GM19467 (cell line): ENCODE data around the gene C1RL.
"Not testable (repeated sequence)": the region's sequence is repeated elsewhere in the genome, so short reads cannot be mapped to it uniquely, and the experiment has no call there.

Experiments
- ATAC-seq: cut with Tn5 transposase; IDR thresholded peaks from one replicate; pipeline ENCODE4 v1.9.1; 2021; ENCODE audit warnings: mild to moderate bottlenecking, moderate library complexity; ENCODE audit not compliant: unreplicated experiment

The C1RL gene

GRCh38 chr12:7067096-7067495 lies 41.9 kb downstream of the C1RL start:
- ATAC-seq, result no peak

DNA sequence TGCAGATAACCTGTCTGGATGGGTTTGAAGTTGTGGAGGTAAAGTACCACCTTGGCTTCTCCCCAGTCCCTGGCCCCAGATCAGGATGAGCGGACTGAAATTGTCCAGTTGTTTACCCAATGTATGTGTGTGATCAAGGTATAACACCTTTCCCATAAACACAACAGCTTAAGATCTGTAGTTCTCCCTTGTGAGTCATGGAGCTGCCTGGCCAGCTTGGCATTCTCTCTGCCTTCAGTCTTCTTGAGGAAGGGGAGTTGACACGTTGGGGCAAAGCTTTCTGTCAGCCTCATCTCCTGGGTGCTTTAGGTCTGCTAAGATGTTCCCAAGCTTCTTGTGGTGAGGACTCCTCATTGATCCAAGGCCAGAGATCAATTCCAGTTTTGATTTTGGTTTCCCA lies 42.4 kb downstream of the C1RL start:
- no peak for ATAC-seq

- ATAC-seq, result no peak
These were observed 43.9 kb downstream of the C1RL start for GRCh38 chr12:7065073-7065623.

DNA sequence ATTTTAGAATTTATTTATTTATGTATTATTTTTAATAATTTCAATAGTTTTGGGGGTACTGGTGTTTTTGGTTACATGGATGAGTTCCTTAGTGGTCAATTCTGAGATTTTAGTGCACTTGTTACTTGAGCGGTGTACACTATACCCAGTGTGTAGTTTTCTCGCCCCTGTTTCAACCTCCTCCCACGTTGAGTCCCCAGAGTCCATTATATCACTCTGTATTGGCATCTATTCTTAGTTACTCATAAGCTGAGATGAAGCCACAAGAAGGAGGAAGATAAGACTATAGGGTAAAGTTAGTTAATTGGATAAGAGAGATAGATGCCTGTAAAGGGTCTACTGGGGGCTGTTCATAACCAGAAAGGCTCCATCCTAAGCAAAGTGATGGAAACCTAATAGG lies 44.5 kb downstream of the C1RL start:
- no peak for ATAC-seq

GRCh38 chr12:7061596-7061995 lies 47.4 kb downstream of the C1RL start:
- ATAC-seq, result no peak

DNA sequence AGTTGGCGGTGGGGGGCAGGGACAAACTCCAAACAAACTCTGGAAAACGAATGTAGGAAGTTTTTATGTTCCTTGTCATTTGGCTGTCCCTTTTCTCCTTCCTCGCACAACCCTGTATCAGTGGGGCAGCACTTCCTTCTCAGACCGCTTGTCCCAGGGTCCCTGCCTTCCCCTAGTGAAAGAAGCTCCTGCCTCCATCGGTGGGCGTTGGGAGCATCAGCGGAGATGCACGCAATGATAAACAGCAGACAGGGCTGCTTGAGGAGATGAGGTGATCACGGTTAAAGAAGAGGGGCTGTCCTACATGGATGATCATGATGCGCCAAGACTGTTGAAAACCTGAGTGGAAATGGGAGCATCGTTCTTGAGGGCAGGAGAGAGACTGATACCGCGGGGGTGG lies 47.9 kb downstream of the C1RL start:
- ATAC-seq, result no peak

GRCh38 chr12:7060353-7060954 lies 48.6 kb downstream of the C1RL start, which contains the start of gene C1S:
Gene C1S, plus strand, starts transcription at chr12:7060718. Its CDS starts 1,195 bp downstream, at chr12:7061913.
- ATAC-seq, result no peak

DNA sequence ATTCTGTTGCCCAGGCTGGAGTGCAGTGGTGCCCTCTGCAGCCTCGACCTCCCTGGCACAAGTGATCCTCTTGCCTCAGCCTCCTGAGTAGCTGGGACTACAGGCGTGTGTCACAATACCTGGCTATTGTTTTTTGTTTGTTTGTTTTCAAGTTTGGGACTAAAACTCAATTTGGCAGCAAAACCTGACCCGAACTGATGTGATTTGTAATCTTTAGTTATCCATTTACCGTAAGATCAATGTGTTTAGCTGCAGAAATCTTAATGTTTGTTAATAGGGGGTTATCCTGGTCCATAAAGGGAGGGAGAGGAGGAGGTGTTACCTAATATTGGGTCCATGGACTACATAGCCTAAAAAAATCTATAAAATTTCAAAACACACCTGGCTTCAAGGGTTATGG lies 49.2 kb downstream of the C1RL start:
- ATAC-seq, result no peak

GRCh38 chr12:7058850-7059395 lies 50.1 kb downstream of the C1RL start:
- no peak for ATAC-seq

DNA sequence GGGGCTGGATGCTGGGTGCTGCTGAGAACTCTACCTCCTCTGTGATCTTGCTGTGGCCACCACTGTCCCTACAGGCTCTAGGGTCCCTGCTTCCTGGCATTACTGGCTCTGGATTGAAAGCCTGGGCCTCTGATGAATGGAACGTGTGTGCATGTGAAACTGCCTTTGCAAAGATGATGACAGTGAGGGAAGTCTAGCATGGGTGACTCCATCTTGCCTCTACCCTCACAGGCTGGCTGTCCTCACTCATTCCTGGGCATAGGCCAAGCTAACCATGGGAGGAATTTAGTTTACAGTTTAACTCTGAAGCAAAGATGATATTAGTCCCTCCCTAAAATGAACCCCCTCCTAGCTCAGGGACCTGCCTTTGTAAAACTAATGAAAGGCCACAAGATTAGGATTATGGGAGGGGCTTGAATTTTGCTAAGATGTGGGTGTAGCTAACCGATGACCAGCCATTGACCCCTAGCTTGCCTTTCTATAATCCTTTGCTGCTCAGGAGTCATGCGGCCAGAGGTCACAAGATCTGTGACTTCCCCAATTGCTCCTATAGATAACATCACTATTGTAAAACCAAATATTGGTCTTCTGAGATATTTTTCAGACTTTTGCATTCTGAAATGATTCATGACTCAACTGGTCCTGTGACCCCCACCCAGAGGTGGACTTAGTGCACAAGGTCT lies 50.7 kb downstream of the C1RL start:
- no peak for ATAC-seq

DNA sequence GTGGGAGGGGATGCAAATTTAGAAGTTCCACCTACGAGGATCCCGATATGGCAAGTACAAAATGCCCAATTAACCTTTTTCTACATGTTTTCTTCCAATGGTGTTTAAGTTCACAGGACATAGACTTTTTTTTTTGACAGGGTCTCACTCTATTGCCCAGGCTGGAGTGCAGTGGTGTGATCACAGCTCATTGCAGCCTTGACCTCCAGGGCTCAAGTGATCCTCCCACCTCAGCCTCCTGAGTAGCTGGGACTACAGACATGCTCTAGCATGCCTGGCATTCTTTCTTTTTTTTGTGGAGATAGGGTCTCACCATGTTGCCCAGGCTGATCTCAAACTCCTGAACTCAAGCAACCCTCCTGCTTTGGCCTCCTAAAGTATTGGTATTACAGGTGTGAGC lies 53.3 kb downstream of the C1RL start:
- ATAC-seq, result not testable (repeated sequence)

DNA sequence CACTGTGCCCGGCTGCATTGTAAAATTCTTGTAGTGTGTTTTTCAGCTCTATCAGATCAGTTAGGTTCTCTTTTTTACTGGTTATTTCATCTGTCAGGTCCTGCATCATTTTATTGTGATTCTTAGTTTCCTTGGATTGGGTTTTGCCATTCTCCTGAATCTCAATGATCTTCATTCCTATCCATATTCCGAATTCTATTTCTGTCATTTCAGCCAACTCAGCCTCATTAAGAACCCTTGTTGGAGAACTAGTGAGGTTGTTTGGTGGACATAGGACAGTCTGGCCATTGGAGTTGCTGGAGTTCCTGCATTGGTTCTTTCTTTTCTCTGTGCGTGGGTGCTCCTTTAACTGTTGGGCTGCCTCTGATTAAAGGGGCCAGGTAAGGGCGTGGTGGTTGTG lies 54.1 kb downstream of the C1RL start:
- no peak for ATAC-seq

- ATAC-seq, result not testable (repeated sequence)
These were observed 59.0 kb downstream of the C1RL start for GRCh38 chr12:7049973-7050372.

- not testable (repeated sequence) for ATAC-seq
These were observed 59.5 kb downstream of the C1RL start for GRCh38 chr12:7049445-7049951.

GRCh38 chr12:7047306-7047705 lies 61.7 kb downstream of the C1RL start:
- ATAC-seq, result no peak

DNA sequence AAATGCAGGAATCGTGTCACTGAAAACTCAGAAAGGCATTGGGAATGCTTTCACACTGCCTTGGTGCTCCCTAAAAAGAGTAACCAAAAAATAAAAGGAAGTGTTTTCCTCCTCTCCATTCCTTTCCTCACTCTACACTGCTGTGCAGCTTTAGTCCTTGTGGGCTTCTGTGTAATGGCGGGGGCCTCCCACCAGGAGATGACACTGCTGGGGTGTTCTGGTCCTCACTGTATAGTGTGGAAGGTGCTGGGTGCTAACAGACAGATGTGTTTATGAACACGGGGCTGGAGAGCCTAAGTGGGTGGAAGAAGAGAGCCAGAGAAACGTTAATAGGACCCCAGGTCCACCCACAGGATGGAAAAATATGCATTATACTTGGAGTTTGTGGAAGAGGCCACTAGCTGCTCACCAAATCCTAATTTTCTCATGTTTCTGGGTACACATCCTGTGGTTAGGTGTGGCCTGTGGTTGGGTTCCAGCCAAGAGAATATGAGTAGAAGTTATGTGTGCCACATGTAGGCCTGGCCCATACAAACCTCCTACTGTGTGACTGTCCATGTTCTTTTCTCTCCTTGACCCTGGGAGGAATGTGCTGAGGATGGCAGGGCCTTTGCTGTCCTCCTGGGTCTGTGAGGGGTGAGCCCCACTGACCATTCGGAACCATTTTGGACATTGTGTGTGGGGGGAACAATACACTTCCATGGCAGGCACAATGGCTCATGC lies 62.5 kb downstream of the C1RL start:
- ATAC-seq, result no peak

GRCh38 chr12:7045913-7046312 lies 63.1 kb downstream of the C1RL start:
- ATAC-seq, result no peak
